Cardiac atrium fibroblast (primary cell): ENCODE results near the gene RXRB. TPM values are rescaled to one million over a fixed set of nuclear protein-coding genes. Genes with fewer than 3 reads are reported as not detected.

Source experiments
- total RNA-seq: library from RNA; depleted of rRNA; stranded (reverse); fragments of >200 nt; gene quantifications from 2 replicates; pipeline ENCODE4 v1.2.3, GENCODE V29; 2015

RXRB gene
- total RNA-seq = 15.1 and 23.3 TPM in 2 replicates

DNA sequence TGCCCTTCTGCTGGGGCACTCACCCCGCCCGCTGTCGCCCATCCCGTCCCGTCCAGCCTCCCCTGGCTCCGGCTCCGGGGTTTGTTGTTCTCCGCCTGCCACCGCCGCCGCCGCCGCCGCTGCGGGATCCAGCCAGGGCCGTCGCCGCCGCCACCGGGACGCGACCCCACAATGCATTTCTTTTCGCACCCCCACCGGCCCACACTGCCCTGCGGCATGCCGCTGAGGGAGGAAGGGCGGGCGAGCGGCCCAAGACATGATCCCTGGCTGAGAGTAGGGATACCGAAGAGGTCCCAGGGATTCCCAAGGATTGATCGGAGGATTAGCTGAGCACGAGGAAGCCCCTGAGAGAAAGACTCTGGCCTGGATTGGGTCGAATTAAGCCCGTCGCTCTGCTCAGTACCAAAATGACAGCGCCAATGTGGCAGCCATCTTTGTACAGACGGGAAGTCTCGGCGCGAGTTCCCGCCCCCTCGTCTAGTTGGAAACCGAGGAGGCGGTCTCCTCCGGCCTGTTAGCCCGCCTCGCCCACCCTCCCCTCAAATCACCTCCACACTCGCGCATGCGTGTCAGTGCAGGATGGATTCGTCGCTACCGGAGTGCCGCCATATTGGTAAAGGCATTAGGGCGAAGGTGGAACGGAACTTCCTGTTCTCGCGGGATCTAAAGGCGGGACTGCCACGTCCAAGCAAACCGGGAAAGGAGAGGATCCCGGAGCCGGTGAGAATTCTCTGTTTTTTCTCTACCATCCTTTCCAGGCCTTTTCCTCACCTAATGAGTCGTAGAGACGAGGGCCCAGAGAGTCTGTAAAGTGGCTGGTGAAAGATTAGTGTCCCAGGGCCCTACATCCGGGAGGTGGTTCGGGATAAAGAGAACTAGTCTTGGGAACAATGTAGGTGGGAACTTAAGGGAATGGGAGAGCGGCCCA is at the start of gene RXRB, which contains the start of gene SLC39A7:
Gene RXRB (minus strand): TSS at position 447 of the 928 bp plus-strand sequence. CDS start 189 bp downstream, at position 258.
Gene SLC39A7 (plus strand): TSS at position 649 of the 928 bp plus-strand sequence. CDS start 379 bp downstream, outside the sequence.

DNA sequence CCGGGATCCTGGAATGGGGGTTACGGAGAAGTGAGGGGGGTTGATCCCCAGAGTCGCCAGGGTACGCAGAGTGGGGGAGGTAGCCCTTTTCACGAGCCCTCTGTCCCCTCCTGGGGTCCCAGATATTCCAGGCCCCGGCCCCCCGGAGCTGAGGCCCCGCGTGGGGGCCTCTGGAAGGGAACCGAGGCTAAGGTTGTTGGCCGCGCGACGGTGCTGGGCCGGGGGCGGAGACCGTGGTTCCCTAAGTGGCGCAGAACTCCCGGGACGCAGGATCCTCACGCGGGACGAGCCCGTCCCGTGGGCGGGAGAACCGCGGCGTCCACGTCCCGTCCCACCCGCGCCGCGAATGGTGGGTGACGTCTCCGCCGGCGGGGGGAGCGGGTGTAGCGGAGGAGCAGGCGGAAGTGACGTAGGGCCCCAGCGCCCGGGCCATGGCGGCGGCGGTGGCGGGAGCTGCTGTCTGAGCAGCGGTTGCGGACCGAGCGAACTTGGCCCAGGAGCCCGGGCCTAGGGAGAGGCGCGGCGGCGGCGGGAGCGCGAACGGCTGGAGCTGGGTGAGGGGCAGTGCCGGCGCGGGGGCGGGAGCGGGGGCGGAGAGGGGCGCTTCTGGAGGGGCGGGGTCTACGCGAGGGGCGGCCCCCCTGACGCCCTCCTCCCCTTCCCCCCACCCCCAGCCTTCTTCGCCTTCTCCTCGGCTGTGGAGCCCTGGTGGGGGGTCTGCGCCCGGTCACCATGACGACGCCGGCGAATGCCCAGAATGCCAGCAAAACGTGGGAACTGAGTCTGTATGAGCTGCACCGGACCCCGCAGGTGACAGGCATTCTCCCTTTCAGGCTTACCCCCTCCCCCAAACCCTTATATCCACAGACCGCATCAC is 7.9 kb upstream of the RXRB start, which contains the start of gene RING1:
Gene RING1 (plus strand): TSS at position 410 of the 877 bp plus-strand sequence. CDS start 323 bp downstream, at position 733.

DNA sequence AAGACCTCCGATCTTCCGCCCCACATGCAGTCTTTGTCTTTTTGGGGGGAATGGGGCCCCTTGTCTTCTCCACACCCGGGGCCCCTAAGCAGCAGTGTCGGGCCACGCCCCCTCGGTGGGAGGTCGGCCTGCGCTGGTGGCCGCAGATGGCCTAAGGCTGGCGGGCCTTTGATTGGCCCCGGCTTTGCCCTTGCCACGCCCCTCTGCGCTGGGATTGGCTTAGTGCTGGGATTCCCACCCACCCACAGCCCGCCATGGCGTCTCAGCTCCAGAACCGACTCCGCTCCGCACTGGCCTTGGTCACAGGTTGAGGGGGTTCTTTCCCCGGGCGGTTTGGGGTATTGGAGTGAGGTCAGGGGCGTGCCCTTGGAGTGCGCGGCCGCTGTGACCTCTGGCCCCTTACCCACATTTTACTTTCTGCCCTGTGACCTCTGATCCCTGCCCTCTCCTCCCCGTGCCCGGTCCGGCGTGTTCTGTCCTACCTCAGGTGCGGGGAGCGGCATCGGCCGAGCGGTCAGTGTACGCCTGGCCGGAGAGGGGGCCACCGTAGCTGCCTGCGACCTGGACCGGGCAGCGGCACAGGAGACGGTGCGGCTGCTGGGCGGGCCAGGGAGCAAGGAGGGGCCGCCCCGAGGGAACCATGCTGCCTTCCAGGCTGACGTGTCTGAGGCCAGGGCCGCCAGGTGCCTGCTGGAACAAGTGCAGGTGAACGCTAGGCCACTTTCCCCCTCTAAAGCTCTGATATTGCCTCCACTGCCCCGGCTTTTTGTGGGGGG is 4.1 kb upstream of the RXRB start, which contains the start of gene HSD17B8:
Gene HSD17B8 (plus strand): TSS at position 241 of the 776 bp plus-strand sequence. CDS start 14 bp downstream, at position 255.

DNA sequence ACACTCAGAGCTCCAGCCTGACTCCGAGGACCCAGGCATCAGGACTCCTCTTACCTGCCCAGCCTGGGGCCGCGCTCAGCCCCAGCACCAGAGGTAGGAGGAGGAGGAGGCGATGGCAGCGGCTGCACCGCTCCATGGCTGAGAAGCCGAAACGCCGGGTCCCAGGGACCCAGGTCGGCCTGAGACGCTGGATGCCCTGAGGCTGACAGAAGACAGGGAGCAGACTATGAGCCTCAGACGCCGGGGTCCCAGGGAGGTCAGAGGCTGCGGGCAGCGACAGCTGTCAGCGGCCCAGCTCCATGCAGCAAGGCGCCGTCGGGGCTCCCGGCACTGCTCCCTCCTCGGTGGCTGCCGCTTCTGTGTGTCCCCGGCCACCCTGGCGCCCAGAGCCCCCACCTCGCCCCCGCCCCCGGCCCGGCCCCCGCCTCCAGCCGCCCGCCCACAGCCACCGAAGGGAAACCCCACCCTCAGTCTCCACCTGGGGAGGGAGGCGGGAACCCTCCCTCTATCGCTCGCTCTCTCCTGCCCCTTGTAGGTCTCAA is 8.3 kb downstream of the RXRB start, which contains the start of gene COL11A2:
Gene COL11A2 (minus strand): TSS at position 363 of the 542 bp plus-strand sequence. CDS start 227 bp downstream, at position 136.

Other genes with a start within 250 kb of the RXRB start
- gene HLA-DMA, start 247.6 kb downstream of the RXRB start, total RNA-seq = 4.5 and 4.9 TPM in 2 replicates
- gene BRD2, start 232.1 kb downstream of the RXRB start, total RNA-seq = 93.7 and 100 TPM in 2 replicates
- gene HLA-DOA, start 191.1 kb downstream of the RXRB start, total RNA-seq = not detected in 2 replicates
- gene HLA-DPA1, start 127.0 kb downstream of the RXRB start, total RNA-seq = 1.4 and 1.6 TPM in 2 replicates
- 12.1 and 27.1 TPM in 2 replicates for gene HLA-DPB1, start 124.7 kb downstream of the RXRB start, total RNA-seq
- 0.16 and 0.18 TPM in 2 replicates for gene COL11A2, start 8.2 kb downstream of the RXRB start, total RNA-seq
- 166 and 183 TPM in 2 replicates for gene SLC39A7, start 202 bp upstream of the RXRB start, total RNA-seq
- 3.1 and 9.0 TPM in 2 replicates for gene HSD17B8, start 4.0 kb upstream of the RXRB start, total RNA-seq
- gene RING1, start 7.8 kb upstream of the RXRB start, total RNA-seq = 9.9 and 12.6 TPM in 2 replicates
- 28.2 and 40.2 TPM in 2 replicates for gene VPS52, start 71.2 kb upstream of the RXRB start, total RNA-seq
- gene RPS18, start 71.4 kb upstream of the RXRB start, total RNA-seq = 4,152 and 5,581 TPM in 2 replicates
- 2.3 and 3.6 TPM in 2 replicates for gene B3GALT4, start 76.5 kb upstream of the RXRB start, total RNA-seq
- 44.2 and 59.8 TPM in 2 replicates for gene WDR46, start 88.6 kb upstream of the RXRB start, total RNA-seq
- 48.1 and 49.3 TPM in 2 replicates for gene PFDN6, start 88.9 kb upstream of the RXRB start, total RNA-seq
- gene RGL2, start 98.3 kb upstream of the RXRB start, total RNA-seq = 31.4 and 36.6 TPM in 2 replicates
- 63.7 and 110 TPM in 2 replicates for gene TAPBP, start 113.4 kb upstream of the RXRB start, total RNA-seq
- gene ZBTB22, start 117.1 kb upstream of the RXRB start, total RNA-seq = 15.9 and 19.0 TPM in 2 replicates
- 41.7 and 42.3 TPM in 2 replicates for gene DAXX, start 122.3 kb upstream of the RXRB start, total RNA-seq
- 6.0 and 6.8 TPM in 2 replicates for gene KIFC1, start 191.2 kb upstream of the RXRB start, total RNA-seq
- 23.5 and 23.8 TPM in 2 replicates for gene PHF1, start 210.3 kb upstream of the RXRB start, total RNA-seq
- gene CUTA, start 217.4 kb upstream of the RXRB start, total RNA-seq = 134 and 151 TPM in 2 replicates
- gene SYNGAP1, start 219.4 kb upstream of the RXRB start, total RNA-seq = 2.9 and 3.7 TPM in 2 replicates